ENCODE data around the gene CLDN4. TPM values are rescaled to one million over a fixed set of nuclear protein-coding genes. Genes with fewer than 3 reads are reported as not detected.

Gene CLDN4
- total RNA-seq, 4 donors from 2014 or later = 0.42 to 2.0 (median 0.66) TPM; not detected in 1

DNA sequence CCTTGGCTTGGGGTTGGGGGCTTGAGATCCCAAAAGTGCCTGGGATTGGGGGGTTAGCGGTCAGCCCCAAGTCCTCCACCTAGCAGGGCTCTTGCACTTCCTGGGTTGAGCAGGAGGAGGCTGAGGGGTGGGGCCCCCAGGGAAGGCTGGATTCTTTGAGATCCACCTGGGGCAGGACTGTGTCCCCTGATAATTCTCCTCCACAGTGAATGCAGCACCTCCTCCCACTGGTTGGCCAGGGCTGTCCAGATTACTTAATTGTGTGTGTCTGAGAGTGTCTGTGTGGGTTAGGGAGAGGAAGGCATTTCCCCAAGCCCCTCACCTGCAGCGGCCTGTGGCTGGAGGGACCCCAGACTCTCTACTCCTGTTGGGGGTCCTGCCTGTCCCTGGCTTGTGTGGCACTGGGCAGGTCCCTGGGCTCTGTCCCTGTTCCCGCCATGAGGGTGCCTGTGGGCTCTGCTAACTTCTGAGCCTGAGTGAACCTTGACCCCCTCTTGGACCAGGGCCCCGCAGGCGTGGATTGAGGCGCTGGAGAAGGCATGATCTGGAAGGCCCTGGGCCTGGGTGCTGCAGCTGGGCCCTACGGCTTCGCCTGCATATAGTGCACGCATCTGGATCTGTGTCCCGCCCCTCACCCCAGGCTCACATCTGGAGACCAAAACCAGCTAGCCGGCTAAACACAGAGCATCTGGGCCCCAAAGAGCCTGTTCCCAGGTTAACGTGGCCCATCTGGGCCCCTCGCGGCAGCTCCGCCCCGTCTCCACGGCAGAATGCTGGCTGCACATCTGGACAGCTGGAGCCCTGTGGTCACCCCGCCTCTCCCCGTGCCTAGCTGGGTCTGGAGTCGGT is 40.6 kb downstream of the CLDN4 start:
- H3K4me1 ChIP-seq = peaks cover 0 to 39% (median 6%) of the 10 kb centered on the region in 4 donors
- no peaks in the 10 kb centered on the region for H3K27me3 ChIP-seq
- no peak for DNase-seq (ENCODE audit: low spot score in 2 of 2)
- 54 to 61% methylated on average over 16 to 20 of the region's 20 CpGs for WGBS, 2 donors
- H3K27ac ChIP-seq = no peak overlapping the region
- H3K36me3 ChIP-seq = no peaks in the 10 kb centered on the region
- TF ChIP-seq POLR2A (IDR thresholded peaks at IDR 0.05) = no peak
- TF ChIP-seq, protein P1, sequence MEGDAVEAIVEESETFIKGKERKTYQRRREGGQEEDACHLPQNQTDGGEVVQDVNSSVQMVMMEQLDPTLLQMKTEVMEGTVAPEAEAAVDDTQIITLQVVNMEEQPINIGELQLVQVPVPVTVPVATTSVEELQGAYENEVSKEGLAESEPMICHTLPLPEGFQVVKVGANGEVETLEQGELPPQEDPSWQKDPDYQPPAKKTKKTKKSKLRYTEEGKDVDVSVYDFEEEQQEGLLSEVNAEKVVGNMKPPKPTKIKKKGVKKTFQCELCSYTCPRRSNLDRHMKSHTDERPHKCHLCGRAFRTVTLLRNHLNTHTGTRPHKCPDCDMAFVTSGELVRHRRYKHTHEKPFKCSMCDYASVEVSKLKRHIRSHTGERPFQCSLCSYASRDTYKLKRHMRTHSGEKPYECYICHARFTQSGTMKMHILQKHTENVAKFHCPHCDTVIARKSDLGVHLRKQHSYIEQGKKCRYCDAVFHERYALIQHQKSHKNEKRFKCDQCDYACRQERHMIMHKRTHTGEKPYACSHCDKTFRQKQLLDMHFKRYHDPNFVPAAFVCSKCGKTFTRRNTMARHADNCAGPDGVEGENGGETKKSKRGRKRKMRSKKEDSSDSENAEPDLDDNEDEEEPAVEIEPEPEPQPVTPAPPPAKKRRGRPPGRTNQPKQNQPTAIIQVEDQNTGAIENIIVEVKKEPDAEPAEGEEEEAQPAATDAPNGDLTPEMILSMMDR (IDR thresholded peaks at IDR 0.05) = no peak
- no peak for TF ChIP-seq EP300 (IDR thresholded peaks at IDR 0.05)
- H3K9me3 ChIP-seq = no peaks in the 10 kb centered on the region
- H3K4me3 ChIP-seq = no peak overlapping the region

DNA sequence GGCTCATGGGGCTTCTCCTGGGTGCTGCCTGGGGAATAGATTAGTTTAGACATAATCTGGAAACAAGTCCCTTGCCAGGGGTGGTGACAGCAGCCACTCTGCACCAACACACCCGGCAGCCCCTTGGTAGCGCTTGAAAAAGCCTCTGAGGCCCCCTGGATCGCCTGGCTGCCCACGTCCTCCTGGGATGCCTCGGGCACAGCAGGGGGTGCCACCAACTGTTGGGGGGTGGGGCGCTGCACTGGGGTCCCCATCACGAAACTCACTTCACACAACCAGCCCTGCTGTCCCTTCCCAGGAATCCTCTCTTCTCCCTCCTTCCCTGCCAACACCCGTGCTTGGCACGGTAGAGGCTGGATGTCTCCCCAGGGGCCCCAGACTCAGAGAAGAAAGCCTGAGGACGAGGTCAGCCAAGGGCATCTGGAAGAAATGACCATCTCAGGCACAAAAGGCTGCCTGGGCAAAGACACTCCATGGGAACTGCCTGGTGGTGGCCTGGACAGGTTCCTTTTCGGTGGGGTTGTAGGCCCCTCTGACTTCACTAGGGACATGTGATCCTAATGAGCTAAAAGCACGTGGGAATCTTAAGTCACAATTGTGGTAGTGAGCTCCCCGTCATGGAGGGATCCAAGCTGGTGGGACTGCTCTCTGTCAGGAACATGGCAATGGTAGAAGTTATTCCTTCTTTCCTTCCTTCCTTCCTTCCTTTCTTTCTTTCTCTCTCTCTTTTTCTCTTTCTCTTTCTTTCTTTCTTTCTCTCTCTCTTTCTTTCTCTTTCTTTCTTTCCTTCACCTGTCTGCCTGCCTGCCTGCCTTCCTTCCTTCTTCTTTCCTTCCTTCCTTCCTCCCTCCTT is 41.5 kb downstream of the CLDN4 start:
- no peak overlapping the region for H3K27ac ChIP-seq
- no peak overlapping the region for H3K4me3 ChIP-seq

DNA sequence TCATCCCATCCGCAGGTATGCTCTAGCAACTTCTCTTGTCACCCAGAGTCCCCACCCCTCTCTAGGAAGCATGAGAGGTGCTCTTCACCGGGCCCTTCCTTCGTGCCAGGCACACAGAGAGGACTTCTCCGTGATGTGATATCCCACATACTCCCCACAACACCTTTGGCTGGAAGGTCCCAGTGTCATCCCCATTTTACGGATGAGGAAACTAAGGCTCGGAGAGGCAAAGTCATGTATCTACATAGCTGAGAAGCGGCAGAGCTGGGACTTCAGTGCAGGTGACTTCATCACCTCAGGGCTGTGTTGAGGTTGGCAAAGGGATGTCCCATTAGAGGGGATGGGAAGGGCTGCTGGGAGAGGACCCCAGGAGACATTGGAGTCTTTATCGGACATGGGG is 45.6 kb downstream of the CLDN4 start:
- H3K4me3 ChIP-seq = no peak overlapping the region
- no peak overlapping the region for H3K27ac ChIP-seq
- no peaks in the 10 kb centered on the region for H3K36me3 ChIP-seq
- TF ChIP-seq POLR2A (IDR thresholded peaks at IDR 0.05) (no peak), EP300 (IDR thresholded peaks at IDR 0.05) (no peak)
- TF ChIP-seq, protein P1 (IDR thresholded peaks at IDR 0.05) = no peak
- 90 to 96% methylated on average over 8 of the region's 8 CpGs for WGBS, 2 donors
- DNase-seq (ENCODE audit: low spot score in 2 of 2) = no peak
- H3K9me3 ChIP-seq = no peaks in the 10 kb centered on the region
- H3K4me1 ChIP-seq = peaks cover 0 to 30% (median 16%) of the 10 kb centered on the region in 4 donors
- H3K27me3 ChIP-seq = peaks cover 0 to 11% of the 10 kb centered on the region in 2 donors

More for the DNA sequence above, 41.5 kb downstream of the CLDN4 start:
- H3K4me1 ChIP-seq = peaks cover 0 to 39% (median 6%) of the 10 kb centered on the region in 4 donors
- H3K27me3 ChIP-seq = no peaks in the 10 kb centered on the region
- no peaks in the 10 kb centered on the region for H3K36me3 ChIP-seq
- H3K9me3 ChIP-seq = no peaks in the 10 kb centered on the region
- no peak for DNase-seq (ENCODE audit: low spot score in 2 of 2)
- TF ChIP-seq POLR2A (IDR thresholded peaks at IDR 0.05) (no peak), EP300 (IDR thresholded peaks at IDR 0.05) (no peak)
- TF ChIP-seq, protein P1 (IDR thresholded peaks at IDR 0.05) = no peak
- WGBS, 2 donors = 70 to 78% methylated on average over 10 to 13 of the region's 13 CpGs

DNA sequence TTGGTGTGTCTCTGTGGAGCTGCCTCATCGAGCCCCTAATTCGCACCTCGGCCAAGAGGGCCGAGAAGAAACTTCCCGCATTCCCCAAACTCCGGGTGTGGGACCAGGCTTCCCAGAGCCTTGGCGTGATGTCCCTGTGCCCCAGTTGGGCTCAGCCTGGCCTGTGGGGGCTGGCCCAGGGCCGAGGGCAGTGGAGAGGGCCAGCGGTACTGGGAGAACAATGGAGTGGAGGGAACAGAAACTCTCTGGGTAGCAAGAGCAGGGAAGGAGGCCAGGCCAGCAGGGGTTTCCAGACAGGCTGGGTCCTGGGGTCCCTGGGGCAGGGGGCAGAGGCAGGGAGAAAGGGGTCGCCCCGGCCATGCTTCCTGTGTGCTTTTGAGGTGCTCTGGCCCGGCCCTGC is 46.2 kb downstream of the CLDN4 start:
- TF ChIP-seq EP300 (IDR thresholded peaks at IDR 0.05) (no peak), POLR2A (IDR thresholded peaks at IDR 0.05) (no peak)
- TF ChIP-seq, protein P1 (IDR thresholded peaks at IDR 0.05) = no peak
- no peak overlapping the region for H3K4me3 ChIP-seq
- no peaks in the 10 kb centered on the region for H3K9me3 ChIP-seq
- peaks cover 0 to 11% of the 10 kb centered on the region in 2 donors for H3K27me3 ChIP-seq
- 70 to 76% methylated on average over 12 of the region's 12 CpGs for WGBS, 2 donors
- H3K36me3 ChIP-seq = no peaks in the 10 kb centered on the region
- H3K4me1 ChIP-seq = peaks cover 0 to 28% (median 15%) of the 10 kb centered on the region in 4 donors
- no peak overlapping the region for H3K27ac ChIP-seq
- DNase-seq (ENCODE audit: low spot score in 2 of 2) = no peak
